HG03066 (cell line): Measurements from ENCODE around the gene BOD1.

ENCODE experiments used
- ATAC-seq: cut with Tn5 transposase; IDR thresholded peaks from one replicate; pipeline ENCODE4 v1.9.1; 2021; ENCODE audit warnings: low read depth; ENCODE audit not compliant: unreplicated experiment

The BOD1 gene

DNA sequence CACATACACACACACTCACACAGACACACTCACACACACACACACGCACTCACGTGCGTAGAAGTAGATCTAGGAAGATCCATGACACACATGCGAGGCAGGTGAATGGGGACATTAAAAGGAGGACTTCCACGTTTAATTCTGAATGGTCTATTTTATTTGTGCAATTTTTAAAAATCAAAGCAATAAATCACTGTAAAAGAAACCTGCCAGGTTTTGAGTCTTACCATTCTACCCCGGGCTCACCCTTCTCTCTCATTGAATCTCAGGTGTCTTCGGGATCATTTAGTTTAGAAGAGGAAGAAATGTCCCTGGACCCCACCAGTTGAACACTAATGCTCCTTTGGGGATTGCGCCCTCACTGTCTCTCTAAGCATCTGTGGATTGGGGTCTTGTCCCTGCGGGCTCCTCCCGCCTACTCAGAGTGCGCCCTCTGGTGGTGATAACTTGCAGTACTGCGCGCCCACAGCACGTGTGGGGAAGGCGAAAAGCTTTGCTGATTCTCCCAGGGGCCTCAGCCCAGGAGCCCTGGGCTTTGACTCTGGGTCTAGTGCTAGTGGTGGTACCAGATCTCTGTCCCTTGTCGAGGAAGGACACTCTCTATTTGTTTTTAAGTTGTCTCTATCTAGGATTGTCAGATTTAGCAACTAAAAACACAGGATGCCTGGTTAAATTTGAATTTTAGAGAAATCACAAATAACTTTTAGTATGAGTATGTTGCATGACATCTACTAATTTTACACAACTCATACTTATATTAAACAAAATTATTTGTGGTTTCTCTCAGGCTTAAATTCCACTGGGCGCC is 34.8 kb downstream of the BOD1 start:
- ATAC-seq, result no peak

DNA sequence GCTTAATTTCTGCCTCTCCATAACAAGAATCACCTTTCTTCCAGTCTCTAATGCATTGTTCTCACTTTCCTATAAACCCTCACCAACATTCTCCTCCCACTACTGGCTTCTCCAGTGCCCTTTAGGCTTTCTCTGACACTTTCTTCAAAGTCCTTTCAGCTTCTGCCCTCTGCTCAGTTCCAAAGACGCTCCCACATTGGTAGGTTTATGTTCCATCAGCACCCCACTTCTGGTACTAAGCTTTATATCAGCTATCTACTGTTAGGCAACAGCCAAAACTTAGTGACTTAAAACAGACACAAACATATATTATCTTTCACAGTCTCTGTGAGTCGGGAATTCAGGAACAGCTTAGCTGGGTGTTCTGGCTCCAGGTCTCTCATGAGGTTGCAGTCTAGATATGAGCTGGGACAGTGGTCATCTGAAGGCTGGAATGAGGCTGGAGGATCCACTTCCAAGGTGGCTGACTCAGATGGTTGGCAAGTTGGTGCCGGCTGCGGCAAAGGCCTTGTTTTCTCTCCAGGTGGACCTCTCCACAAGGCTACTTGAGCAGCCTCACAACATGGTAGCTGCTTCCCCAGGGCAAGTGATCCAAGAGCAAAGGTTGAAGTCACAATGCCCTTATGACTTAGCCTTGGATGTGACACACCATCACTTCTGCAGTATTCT is 37.4 kb downstream of the BOD1 start:
- ATAC-seq, result no peak

DNA sequence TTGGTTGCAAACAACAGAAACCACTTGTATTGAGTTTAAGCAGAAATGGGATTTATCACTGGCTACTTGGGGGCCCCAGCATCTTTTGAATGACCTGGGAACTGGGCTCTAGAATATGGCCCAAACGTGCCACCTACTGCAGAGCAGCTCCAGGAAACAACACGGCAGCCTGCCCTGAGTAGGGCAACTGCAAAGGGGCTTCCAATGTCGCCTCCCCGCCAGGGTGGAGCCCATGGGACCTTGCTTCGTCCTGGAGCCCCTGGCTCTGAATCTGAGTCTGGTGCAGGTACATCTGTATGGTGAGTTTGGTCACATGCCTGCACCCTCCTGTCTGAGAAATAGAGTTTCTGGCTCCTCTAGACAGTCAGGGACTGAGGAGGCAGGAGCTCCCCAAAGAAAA is 38.6 kb downstream of the BOD1 start:
- no peak for ATAC-seq

DNA sequence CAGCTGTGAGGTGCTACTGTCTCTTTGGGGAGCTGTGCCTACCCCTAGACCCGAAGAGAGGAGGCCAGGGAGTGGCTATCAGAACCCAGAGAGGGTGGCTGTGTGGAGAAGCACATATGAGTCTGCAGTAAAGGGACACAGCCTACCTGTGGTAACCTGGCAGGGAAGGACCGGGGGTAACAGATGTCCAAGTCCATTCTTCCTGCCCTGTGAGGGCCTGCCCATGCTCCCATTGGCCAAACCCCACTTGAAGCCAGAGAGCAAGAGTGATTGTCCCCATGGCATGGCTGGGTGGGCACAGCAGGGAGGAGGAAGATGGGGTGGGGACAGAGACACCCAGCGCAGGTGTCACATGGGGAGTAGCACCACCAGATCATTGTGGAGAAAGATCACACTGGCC is 39.3 kb downstream of the BOD1 start:
- ATAC-seq, result no peak

DNA sequence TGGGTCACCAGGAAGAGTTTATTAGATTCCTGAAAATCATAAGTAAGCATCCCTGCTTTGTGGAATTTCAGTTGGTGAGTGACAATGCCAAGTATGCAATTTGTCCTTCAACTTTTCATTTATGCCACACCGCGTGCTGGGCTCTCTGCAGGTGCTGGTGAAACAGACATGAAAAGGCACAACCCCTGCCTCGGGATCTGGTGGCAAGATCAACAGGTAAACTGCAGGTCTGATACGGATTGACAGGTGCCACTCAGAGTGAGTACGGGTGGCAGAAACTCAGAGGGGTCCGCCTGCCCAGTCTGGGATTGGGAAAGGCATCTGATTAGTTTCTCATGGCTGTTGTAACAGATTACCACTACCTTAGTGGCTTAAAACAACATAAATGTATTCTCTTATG is 40.5 kb downstream of the BOD1 start:
- no peak for ATAC-seq

DNA sequence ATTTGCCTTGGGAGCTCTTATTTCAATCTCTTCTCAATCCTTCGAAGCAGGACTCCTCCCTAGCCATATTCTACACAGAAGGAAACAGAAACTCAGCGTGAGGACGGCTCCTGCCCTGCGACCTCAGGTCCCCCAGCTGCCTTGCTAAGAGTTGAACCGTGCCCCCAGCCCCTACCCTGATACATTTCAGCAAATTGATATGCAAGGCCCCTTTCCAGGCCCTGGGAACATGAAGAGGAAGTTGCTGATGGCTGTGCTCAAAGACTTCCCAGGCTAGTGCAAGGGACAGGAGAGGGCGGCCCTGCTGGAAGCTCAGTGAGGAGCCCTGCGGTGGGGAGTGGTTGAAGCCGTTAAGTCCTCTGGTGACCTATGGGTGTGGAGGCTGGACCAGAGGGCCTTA is 41.5 kb downstream of the BOD1 start:
- no peak for ATAC-seq

DNA sequence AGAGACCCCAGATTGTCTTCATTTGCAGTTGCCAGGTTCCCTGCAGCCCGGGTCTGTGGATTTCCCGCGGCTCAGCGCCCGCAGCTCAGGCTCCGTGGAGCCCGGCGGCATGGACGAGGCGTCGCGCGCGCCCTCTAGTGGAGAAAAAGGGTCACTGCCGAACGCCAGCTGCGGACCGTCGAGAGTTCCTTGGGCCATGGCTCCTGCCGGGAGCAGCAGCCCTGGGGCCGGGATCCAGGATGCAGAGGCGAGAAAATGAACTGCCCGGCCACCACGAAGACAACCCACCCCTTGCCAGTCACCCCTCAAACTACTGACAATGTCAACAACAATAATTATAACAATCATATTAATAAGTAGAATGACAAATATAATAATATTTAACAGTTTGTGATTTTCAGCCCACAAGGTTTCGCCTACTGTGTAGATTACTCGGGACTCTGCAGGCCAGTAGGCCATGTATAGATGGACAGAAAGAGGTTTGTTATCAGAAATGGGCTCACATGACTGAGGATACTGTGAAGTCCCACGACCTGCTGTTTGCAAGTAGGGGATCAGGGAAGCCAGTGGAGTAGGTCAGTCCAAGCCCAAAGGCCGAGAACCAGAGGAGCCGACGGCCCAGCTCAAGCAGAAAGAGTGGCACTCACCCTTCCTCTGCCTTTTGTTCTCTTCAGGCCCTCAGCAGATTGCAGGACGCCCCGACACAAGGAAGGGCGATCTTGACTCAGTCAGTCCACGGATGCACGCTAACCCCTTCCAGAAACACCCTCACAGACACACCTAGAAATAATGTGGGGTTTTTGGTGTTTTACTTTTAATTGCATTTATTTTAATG is 43.1 kb downstream of the BOD1 start:
- ATAC-seq, result peak; percentile 78

DNA sequence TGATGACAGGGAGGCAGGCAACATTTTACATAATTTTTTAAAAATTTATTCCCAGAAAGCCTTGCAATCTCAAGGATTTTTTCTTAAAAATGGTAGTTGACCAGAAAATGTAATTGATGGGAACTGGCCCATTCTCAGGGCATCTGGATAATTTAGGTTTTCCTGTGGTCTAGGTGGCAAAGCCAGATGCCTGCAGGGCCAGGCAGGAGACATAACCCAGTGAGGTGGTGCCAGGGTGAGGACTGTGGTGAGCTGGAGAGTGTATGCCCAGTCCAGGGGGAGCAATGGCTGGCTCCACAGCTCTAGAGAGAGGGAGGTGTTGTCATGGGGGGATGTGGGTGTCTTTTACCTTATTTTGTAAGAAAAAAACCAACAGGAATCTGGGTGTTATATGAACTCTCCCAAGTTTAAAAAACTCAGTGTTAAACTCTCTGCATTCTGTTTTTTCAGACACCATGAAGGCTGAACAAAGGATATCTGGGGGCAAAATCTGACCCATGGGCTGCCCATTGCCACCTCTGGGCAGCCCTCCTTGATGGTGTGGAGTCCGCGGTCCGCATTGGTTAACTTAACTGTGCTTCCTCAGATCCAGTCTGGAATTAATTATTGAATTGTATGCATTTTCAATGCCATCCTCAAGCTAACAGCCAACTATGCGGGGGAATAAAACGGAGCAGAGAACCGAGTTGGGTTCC is 43.9 kb downstream of the BOD1 start:
- ATAC-seq, result no peak

DNA sequence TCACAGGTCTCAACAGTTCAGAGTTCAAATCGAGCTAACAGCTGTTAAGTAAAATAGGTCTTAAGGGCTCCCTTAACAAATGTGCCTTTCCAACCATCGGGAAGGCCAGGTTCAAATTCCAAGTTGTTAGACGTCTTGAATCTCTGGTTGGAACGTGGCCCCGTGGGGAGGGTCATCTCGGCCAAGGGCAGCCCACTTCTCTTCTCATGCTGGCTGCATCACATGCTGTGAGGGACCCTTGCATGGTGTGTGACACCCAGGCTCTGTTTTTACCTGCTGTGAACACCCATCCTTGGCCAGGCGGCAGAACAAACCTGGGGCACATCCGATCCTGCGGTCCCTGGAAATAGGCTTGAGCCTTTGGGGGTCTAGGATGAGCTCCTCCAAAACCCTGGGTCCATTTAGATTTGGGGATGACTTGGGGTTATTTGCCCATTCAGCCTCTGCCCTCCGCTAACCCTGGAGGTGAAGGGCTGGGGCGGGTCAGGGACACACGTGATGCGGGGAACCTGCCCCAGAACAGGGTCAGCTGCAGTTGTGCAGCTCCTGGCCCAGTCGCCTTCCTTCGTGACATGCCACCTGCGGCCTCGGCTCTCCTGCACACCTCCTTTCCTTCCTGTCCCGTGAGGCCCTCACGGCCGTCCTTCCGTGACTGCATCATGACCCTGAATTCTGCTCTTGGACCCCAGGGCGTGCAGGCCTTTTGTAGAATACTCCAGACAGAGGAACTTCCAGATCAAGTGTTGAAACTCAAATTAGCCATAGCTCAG is 45.9 kb downstream of the BOD1 start:
- no peak for ATAC-seq

DNA sequence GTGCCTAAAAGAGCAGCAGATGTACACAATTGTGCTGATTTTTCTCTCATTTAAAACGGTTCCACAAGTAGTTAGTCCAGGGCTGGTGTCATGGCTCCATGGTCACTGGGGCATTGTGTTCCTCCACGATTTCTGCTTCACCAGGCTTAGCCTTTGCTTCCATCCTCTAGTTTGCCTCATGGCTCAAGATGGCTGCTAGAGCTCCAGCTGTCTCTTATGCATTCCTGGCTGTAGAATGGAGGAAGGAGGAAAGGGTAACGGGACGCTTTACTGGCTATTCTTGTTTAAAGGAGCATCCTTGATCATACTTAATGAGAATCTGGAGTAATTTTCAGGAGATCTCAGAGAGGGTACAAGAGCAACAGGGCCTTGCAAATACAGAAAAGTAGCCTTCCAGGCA is 47.7 kb downstream of the BOD1 start:
- no peak for ATAC-seq

DNA sequence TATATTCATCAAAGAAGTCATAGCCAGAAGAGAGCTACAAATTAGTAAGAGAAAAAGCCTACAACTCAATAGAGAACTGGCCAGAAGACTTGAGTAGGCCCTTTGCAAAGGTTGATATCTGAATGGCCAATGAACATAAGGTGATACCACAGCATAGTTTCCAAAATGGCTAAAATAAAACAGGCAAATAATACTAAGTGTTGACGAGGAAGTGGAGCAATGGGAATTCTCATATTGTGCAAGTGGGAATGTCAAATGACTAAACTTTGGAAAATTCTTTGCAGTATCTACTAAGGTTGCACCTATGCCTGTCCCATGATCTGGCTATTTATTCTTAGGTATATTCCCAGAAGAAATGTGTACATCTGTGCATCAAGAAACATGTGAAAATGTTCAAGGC is 48.3 kb downstream of the BOD1 start:
- ATAC-seq, result no peak

DNA sequence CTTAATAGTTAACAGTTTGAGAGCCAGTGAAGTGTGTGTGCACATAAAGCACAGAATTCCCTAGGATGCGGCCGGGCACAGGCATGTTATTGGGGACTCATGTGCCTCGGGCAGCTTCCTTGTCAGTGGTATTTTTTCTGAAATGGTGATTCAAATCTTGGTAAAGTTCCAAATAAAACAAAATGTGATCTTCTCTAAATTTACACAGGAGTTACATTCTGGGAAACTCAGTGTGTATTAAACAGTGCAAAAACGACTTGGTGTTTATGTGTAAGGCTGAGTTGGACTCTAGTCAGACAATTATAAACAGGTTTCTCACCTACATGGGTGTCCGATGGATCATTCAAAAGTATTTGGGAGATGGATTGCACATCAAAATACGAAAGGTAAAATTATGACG is 48.9 kb downstream of the BOD1 start:
- no peak for ATAC-seq

DNA sequence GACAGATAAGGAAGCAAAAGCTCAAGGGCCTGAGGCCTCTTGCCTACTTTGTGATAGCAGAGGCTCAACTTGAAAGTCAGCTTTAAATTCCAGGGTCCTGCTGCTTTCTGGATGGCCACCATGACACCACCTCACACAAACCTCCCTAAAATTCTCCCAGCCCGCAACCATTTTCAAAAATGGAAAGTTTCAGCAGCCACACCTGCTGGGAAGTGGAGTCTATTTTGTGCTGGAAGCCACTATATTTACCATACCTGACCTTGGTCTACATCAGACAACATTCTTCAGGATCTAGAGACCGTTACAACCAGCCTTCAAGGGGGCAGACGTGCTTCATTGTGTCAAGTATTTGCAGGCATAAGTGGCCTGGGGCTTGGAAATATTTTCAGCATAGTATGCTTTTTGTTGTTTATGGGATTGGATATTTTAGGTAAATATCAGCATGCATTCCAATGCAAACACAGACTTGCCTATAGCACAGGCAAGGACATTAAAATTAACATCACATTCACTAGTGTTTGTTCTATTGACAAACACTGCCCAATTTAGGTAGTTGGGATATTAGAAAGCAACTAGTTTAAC is 50.9 kb downstream of the BOD1 start:
- no peak for ATAC-seq

DNA sequence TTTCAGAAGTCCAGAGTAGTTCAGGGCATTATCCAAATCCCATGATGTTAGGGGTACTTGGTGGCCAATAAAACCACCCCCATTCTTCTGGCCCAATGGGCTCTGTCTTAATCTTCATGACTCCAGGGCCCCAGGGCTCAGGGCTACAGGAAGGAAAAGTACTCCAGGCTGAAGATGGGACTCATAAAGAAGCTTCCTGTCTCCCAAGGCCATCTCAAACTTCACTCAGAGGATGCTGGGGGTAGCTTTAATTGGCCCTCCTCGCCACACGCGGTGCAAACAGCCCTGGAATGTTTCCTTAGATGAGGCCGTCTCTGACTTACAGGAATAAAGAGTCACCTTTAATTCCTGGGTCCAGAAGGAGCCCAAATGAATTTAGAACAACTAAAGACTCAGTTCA is 52.3 kb downstream of the BOD1 start:
- ATAC-seq, result no peak

DNA sequence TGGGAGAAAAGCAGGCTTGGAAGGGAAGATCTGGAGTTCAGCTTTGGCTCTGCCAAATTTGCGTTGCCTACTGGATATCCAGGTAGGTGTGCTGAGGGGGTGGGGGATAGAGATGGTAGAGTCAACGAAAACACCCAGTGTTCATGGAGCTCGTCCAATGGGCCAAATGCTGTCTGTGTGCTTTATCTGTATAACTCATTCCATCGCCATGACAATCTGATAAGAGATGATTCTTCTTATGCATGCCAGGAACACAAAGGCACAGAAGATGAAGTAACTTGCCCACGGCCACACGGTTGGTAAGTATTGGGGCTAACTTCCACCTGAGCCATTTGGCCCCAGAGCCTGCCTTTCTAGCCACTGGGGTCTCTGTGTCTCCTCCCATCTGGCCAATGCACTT is 53.2 kb downstream of the BOD1 start:
- no peak for ATAC-seq

DNA sequence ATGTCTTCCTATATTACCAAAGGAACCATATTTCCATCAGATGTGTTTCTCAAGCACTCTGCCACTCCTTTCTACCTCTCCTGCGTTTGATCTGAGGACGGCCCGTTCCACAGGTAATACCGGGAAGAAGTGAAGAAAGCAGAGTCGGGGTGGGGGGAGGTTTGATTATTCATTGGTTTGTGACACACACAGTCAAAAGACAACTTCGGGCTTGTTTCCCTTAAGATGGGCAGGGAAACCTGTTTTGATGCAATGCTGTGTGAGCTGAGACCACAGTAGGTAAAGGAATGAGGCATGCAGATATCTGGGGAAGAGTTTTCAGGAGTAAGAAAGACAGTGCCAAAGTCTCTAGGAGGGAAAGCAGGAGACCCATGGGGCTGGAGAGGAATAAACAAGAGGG is 54.0 kb downstream of the BOD1 start:
- no peak for ATAC-seq
